HuH-7.5 (cell line): Measurements from ENCODE around the gene MORC4.
A peak's percentile ranks its signal among the peaks of the same experiment; 100 is the strongest.
"Not testable (repeated sequence)": the region's sequence is repeated elsewhere in the genome, so short reads cannot be mapped to it uniquely, and the experiment has no call there.

Source experiments
- DNase-seq: peaks from one replicate; pipeline ENCODE4 v3.0.0; 2011; ENCODE audit warnings: low spot score

The MORC4 gene

GRCh38 chrX:107000013-107000515, at the start of gene MORC4:
Gene MORC4, minus strand, starts transcription at chrX:107000212. Its CDS starts 243 bp downstream, at chrX:106999969.
- DNase-seq, result peak; percentile 36

GRCh38 chrX:107047622-107048021, 47.6 kb upstream of the MORC4 start:
- DNase-seq, result no peak

- no peak for DNase-seq
These were observed 29.7 kb upstream of the MORC4 start for GRCh38 chrX:107029752-107030151.

GRCh38 chrX:107025545-107025944, 25.5 kb upstream of the MORC4 start:
- DNase-seq, result peak; percentile 2

GRCh38 chrX:107014936-107015335, 14.9 kb upstream of the MORC4 start:
- DNase-seq, result no peak

- DNase-seq, result no peak
These were observed 8.0 kb upstream of the MORC4 start for GRCh38 chrX:107008034-107008433.

GRCh38 chrX:106999002-106999975, 723 bp downstream of the MORC4 start:
- peak; percentile 10 for DNase-seq

- DNase-seq, result no peak
These were observed 2.4 kb downstream of the MORC4 start for GRCh38 chrX:106997611-106998010.

- no peak for DNase-seq
These were observed 4.3 kb downstream of the MORC4 start for GRCh38 chrX:106995678-106996077.

GRCh38 chrX:106987488-106987887, 12.5 kb downstream of the MORC4 start:
- no peak for DNase-seq

GRCh38 chrX:106980952-106981626, 18.9 kb downstream of the MORC4 start:
- DNase-seq, result no peak

GRCh38 chrX:106976416-106976815, 23.6 kb downstream of the MORC4 start:
- DNase-seq, result no peak

GRCh38 chrX:106973433-106974149, 26.4 kb downstream of the MORC4 start:
- no peak for DNase-seq

- DNase-seq, result no peak
These were observed 27.1 kb downstream of the MORC4 start for GRCh38 chrX:106972896-106973295.

GRCh38 chrX:106966547-106966946, 33.5 kb downstream of the MORC4 start:
- DNase-seq, result not testable (repeated sequence)

GRCh38 chrX:106964290-106964689, 35.7 kb downstream of the MORC4 start:
- no peak for DNase-seq

GRCh38 chrX:106963111-106963510, 36.9 kb downstream of the MORC4 start:
- no peak for DNase-seq

GRCh38 chrX:106959901-106960300, 40.1 kb downstream of the MORC4 start:
- DNase-seq, result no peak

- DNase-seq, result no peak
These were observed 42.2 kb downstream of the MORC4 start for GRCh38 chrX:106957856-106958255.

- no peak for DNase-seq
These were observed 44.8 kb downstream of the MORC4 start for GRCh38 chrX:106955004-106955772.

- DNase-seq, result no peak
These were observed 46.0 kb downstream of the MORC4 start for GRCh38 chrX:106954041-106954440.
